HG03280 (cell line): ENCODE measurements around the gene ARHGAP8.
A peak's percentile ranks its signal among the peaks of the same experiment; 100 is the strongest.

Experiments used
- ATAC-seq: cut with Tn5 transposase; IDR thresholded peaks from one replicate; pipeline ENCODE4 v1.9.1; 2021; ENCODE audit warnings: mild to moderate bottlenecking, moderate library complexity; ENCODE audit not compliant: unreplicated experiment

ARHGAP8 gene

GRCh38 chr22:44752285-44753188 is at the start of gene ARHGAP8:
Gene ARHGAP8, plus strand, starts transcription at chr22:44752575. Its CDS starts 33,953 bp downstream, at chr22:44786528.
- no peak for ATAC-seq

- no peak for ATAC-seq
Measured at GRCh38 chr22:44703255-44703870, 49.0 kb upstream of the ARHGAP8 start.

GRCh38 chr22:44704159-44705021 is 48.0 kb upstream of the ARHGAP8 start:
- no peak for ATAC-seq

- no peak for ATAC-seq
Measured at GRCh38 chr22:44705022-44705297, 47.4 kb upstream of the ARHGAP8 start.

- ATAC-seq, result no peak
Measured at GRCh38 chr22:44706488-44706887, 45.9 kb upstream of the ARHGAP8 start.

GRCh38 chr22:44707178-44707577 is 45.2 kb upstream of the ARHGAP8 start:
- no peak for ATAC-seq

GRCh38 chr22:44707752-44708151 is 44.6 kb upstream of the ARHGAP8 start:
- no peak for ATAC-seq

- ATAC-seq, result no peak
Measured at GRCh38 chr22:44709881-44710392, 42.4 kb upstream of the ARHGAP8 start.

- ATAC-seq, result no peak
Measured at GRCh38 chr22:44710474-44711240, 41.7 kb upstream of the ARHGAP8 start.

- no peak for ATAC-seq
Measured at GRCh38 chr22:44711241-44711560, 41.2 kb upstream of the ARHGAP8 start.

GRCh38 chr22:44711690-44712555 is 40.5 kb upstream of the ARHGAP8 start:
- ATAC-seq, result no peak

GRCh38 chr22:44712962-44713361 is 39.4 kb upstream of the ARHGAP8 start:
- ATAC-seq, result no peak

GRCh38 chr22:44714703-44715350 is 37.5 kb upstream of the ARHGAP8 start:
- no peak for ATAC-seq

- peak; percentile 59 for ATAC-seq
Measured at GRCh38 chr22:44718418-44718817, 34.0 kb upstream of the ARHGAP8 start.

- ATAC-seq, result no peak
Measured at GRCh38 chr22:44719586-44720368, 32.6 kb upstream of the ARHGAP8 start.

- no peak for ATAC-seq
Measured at GRCh38 chr22:44721213-44721612, 31.2 kb upstream of the ARHGAP8 start.

- no peak for ATAC-seq
Measured at GRCh38 chr22:44722611-44723010, 29.8 kb upstream of the ARHGAP8 start.

GRCh38 chr22:44723801-44724200 is 28.6 kb upstream of the ARHGAP8 start:
- ATAC-seq, result no peak
